ENCODE measurements around the gene MGAT4A. TPM values are rescaled to one million over a fixed set of nuclear protein-coding genes. Genes with fewer than 3 reads are reported as not detected.
A peak's percentile ranks its signal among the peaks of the same experiment; 100 is the strongest.

Gene MGAT4A
- total RNA-seq, 1 donor from 2014 or later = 1.7 TPM

- no peak overlapping the region for H2AFZ ChIP-seq (ENCODE audit: low read depth, low read length)
- H3K4me2 ChIP-seq (ENCODE audit: low read length) = no peak overlapping the region
- H3K4me1 ChIP-seq (ENCODE audit: insufficient read depth, low read length) = peaks cover 15% of the 10 kb centered on the region
- DNase-seq (ENCODE audit: low read depth) (no peak), FAIRE-seq (no peak)
- no peak overlapping the region for H3K27ac ChIP-seq (ENCODE audit: low read depth, low read length)
- Mint-ChIP-seq H3K36me3 (ENCODE audit: low read depth, unreplicated experiment) (peaks cover 4% of the 10 kb centered on the region), H3K9me3 (ENCODE audit: unreplicated experiment) (no peaks in the 10 kb centered on the region), H3K27me3 (ENCODE audit: low read depth, unreplicated experiment) (no peaks in the 10 kb centered on the region), H3K4me3 (ENCODE audit: unreplicated experiment) (no peak overlapping the region), H3K4me1 (ENCODE audit: low read depth, unreplicated experiment) (peaks cover 21% of the 10 kb centered on the region), H3K27ac (ENCODE audit: unreplicated experiment) (no peak overlapping the region)
- no peak overlapping the region for H3K9ac ChIP-seq (ENCODE audit: low read length)
- H3K27me3 ChIP-seq (ENCODE audit: insufficient read depth, low read length) = no peaks in the 10 kb centered on the region
- no peak overlapping the region for H3K4me3 ChIP-seq (ENCODE audit: insufficient read depth, low read depth, low read length)
- TF ChIP-seq EZH2 (IDR thresholded peaks at IDR 0.05; ENCODE audit: insufficient read depth, low read length) = no peak
- no peak for TF ChIP-seq CTCF (IDR thresholded peaks at IDR 0.05; ENCODE audit: insufficient read depth, low read depth, low read length)
- H3K9me3 ChIP-seq (ENCODE audit: insufficient read depth, low read depth, low read length) = no peaks in the 10 kb centered on the region
- H3K79me2 ChIP-seq (ENCODE audit: insufficient read depth, low read length) = peaks cover 28% of the 10 kb centered on the region
- H3K36me3 ChIP-seq (ENCODE audit: insufficient read depth, low read length) = peaks cover 33% of the 10 kb centered on the region
- H4K20me1 ChIP-seq (ENCODE audit: insufficient read depth, low read length) = peaks cover 17% of the 10 kb centered on the region
Observed at GRCh38 chr2:98614024-98614739, 116.8 kb downstream of the MGAT4A start.

DNA sequence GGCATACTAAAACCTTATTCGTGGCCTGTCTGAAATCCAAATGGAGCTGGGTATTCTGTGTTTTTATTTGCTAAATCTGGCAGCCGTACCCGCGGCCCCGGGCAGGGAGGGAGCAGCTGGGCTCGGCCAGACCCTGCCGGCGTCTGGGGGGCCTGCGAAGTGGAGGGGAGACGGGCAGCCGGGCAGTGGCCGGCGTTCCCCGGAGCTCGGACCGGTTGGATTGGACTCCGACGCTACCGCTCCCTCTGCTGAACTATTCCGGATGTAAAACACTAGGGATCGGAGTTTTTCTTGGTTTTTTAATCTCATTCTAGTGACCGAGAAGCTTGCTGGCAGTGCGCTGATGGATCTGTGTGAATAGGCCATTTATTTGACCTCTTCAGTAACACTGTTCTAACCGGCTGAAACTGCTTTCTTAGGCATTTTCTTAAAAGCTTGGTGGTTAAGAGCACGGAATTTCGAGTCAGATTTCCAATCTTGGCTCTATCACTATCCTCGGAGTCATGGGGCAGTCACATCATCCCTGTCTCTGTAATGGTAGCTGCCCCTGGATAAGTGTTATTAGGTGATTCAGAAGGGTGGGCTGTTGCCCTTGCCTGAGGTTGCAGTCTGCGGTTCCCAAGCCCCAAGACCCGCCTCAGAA lies 121.8 kb downstream of the MGAT4A start:
- TF ChIP-seq CTCF (IDR thresholded peaks at IDR 0.05; ENCODE audit: insufficient read depth, low read depth, low read length) = no peak
- no peak for TF ChIP-seq EZH2 (IDR thresholded peaks at IDR 0.05; ENCODE audit: insufficient read depth, low read length)
- Histone ChIP-seq H4K20me1 (ENCODE audit: insufficient read depth, low read length) (peaks cover 24% of the 10 kb centered on the region), H3K36me3 (ENCODE audit: insufficient read depth, low read length) (peaks cover 14% of the 10 kb centered on the region), H3K27ac (ENCODE audit: low read depth, low read length) (peak overlapping the region; percentile 97), H3K79me2 (ENCODE audit: insufficient read depth, low read length) (peaks cover 73% of the 10 kb centered on the region), H3K4me1 (ENCODE audit: insufficient read depth, low read length) (peaks cover 24% of the 10 kb centered on the region), H3K9me3 (ENCODE audit: insufficient read depth, low read depth, low read length) (no peaks in the 10 kb centered on the region), H3K4me2 (ENCODE audit: low read length) (peak overlapping the region; percentile 89), H3K9ac (ENCODE audit: low read length) (peak overlapping the region; percentile 96), H3K4me3 (ENCODE audit: insufficient read depth, low read depth, low read length) (peak overlapping the region; percentile 92), H3K27me3 (ENCODE audit: insufficient read depth, low read length) (no peaks in the 10 kb centered on the region), H2AFZ (ENCODE audit: low read depth, low read length) (peak overlapping the region; percentile 95)
- Mint-ChIP-seq H3K4me3 (ENCODE audit: unreplicated experiment) (peak overlapping the region; percentile 90), H3K27me3 (ENCODE audit: low read depth, unreplicated experiment) (no peaks in the 10 kb centered on the region), H3K36me3 (ENCODE audit: low read depth, unreplicated experiment) (peaks cover 4% of the 10 kb centered on the region), H3K9me3 (ENCODE audit: unreplicated experiment) (no peaks in the 10 kb centered on the region), H3K27ac (ENCODE audit: unreplicated experiment) (peak overlapping the region; percentile 93), H3K4me1 (ENCODE audit: low read depth, unreplicated experiment) (peaks cover 29% of the 10 kb centered on the region)
- DNase-seq (ENCODE audit: low read depth) (peak; percentile 55), FAIRE-seq (no peak)

Measured in astrocyte (in vitro differentiated cells and primary cell).